Limb (tissue), 2 donors: Measurements from ENCODE around the gene GLRX5.

Experiments
- DNase-seq, 2 donors: peaks; one replicate each; pipeline ENCODE4 v3.0.0-alpha.2; 2016; ENCODE audit errors: extremely low spot score in 2 of 2

The GLRX5 gene

DNA sequence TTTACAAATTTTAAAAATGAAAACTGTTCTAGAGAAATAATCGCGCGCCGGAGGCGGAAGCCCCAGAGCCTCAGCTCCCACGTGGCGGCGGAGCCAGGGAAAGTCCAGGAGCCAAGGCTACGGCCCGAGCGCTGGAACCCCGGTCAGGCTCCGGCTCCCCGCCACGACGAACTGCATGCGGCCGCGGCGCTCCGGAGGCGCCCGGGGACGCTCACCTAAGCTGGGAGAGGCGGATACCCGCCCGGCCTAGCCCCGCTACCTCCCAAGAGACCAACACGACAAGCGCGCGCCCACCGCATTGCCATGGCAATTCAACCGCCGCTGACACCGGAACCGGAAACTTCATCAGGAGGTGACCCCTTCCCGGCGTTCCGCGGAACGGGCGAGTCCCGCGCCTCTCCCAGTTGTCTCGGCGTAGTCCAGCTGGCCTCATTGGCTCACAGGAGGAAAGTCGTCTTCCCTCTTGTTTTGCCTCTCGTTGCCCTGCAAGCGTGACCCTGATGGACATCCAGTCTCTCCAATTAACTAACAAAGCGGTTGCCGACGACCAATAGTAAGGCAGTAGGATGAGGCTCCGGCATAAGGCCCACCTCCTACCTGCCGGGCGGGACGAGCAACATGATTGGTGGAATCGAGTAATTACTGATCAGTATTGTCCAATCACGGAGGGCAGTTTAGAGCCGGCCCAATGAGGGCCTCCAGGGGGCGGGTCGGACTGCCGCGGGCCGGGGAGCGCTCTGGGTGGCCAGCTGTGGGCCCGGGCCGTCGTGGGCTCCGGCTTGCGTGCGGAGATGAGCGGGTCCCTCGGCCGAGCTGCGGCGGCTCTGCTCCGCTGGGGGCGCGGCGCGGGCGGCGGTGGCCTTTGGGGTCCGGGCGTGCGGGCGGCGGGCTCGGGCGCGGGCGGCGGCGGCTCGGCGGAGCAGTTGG, at the start of gene GLRX5:
Gene GLRX5 (plus strand): TSS at position 752 of the 927 bp plus-strand sequence. CDS start 40 bp downstream, at position 792.
- DNase-seq: peak; percentile 98 to 100

DNA sequence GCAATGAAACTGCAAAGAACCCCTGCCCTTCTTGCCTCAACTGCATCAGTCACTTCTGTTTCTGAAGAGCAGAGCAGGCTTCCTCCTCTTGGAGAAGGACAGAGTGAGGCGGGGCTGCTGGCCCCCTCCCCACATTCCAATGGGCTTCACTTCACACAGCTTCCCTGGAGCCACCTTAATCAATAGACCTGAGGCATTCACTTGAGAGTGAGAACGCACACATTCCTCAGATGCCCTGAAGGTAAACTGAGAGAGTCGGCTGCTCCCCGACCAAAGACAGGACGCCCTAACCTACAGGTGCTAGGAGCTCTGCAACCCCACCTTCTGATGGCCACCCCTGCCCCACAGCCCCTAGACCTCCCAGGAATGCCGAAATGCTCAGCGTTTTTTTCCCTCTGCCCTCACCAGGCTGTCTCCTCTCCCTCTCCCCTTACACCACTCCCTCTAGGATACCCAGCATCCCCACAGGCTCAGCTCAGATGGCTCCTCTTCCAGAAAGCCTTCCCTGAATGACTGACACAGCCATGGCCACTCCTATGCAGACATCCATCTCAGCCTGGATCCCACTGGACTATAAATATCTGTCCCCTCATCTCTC, 49.5 kb upstream of the GLRX5 start:
- DNase-seq: no peak

DNA sequence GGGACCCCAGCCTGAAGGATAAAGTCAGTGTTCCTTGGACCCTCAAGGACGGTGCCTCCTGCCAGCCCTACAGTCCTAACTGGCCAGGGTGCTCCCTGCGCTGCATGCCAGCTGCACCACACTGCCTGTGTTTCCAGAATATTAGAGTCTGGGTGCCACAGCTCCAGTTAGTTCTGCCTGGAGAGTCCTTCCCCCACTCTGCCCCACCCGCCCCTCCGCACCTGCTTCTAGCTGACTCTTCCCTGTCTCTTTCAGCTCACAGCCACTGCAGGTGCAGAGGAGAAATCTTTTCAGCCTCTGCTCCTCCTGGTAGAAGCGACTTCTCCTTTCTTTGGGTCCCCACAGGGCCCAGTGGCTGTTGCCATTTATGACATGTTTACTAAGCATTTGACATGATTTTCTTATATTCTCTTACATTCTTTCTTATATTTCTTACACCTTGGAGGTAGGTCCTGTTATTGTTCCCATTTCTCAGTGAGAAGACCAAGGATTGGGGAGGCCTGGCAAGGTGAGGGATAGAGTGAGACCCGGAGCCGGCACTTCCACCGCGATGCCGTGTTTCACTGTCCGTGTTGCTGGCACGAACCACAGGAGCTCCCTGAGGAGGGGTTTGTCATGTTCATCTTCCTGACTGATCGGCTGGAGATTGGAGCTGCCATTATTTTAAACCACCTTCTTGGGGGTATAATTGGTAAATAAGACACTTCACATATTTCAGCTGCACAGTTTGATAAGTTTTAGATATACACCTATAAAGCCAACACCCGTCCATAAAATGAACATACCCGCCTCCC, 47.8 kb upstream of the GLRX5 start:
- DNase-seq: no peak

DNA sequence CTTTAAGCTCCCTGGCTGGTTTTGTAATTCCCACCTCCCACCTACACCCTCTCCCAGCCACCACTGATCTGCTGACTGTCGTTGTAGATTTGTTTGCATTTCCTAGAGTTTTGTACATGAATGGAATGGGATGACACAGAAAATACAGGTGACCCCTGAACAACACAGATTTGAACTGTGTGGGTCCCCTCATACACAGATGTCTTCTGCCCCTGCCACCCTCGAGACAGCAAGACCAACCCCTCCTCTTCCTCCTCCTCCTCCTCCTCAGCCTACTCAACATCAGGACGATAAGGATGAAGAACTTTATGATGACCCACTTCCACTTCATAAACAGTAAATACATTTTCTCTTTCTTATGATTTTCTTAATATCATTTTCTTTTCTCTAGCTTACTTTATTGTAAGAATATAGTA, 47.2 kb upstream of the GLRX5 start:
- no peak for DNase-seq

DNA sequence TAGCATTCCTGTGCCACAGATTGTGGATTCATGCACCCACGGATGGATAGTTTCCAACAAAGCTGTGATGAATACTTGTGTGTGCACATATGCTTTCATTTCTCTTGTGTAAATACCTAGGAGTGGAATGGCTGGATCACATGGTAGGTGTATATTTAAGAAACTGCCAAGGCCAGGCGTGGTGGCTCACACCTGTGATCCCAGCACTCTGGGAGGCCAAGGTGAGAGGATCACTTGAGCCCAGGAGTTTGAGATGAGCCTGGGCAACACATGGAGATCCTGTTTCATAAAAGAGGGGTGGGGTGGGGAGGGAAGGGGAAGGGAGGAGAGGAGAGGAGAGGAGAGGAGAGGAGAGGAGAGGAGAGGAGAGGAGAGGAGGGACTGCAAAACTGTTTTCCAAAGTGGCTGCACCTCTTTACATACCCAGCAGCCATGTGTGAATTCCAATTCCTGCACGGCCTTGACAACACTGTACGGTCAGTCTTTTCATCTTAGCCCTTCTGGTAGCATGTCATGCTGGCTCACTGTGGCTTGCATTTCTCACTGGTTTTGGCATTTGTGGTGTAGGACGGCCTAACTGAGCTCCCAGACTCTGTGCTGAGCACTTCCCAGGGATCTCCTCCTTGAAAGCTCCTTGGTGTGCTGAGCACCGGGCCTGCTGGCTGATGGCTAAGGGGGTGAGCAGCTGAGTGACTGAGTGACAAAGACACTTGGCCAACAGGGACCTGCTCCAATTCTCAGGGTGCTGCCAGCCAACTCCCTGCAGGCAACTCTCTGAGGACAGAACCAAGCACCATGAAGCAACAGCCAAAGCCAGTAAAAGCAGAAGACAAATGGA, 46.3 kb upstream of the GLRX5 start:
- DNase-seq: no peak

DNA sequence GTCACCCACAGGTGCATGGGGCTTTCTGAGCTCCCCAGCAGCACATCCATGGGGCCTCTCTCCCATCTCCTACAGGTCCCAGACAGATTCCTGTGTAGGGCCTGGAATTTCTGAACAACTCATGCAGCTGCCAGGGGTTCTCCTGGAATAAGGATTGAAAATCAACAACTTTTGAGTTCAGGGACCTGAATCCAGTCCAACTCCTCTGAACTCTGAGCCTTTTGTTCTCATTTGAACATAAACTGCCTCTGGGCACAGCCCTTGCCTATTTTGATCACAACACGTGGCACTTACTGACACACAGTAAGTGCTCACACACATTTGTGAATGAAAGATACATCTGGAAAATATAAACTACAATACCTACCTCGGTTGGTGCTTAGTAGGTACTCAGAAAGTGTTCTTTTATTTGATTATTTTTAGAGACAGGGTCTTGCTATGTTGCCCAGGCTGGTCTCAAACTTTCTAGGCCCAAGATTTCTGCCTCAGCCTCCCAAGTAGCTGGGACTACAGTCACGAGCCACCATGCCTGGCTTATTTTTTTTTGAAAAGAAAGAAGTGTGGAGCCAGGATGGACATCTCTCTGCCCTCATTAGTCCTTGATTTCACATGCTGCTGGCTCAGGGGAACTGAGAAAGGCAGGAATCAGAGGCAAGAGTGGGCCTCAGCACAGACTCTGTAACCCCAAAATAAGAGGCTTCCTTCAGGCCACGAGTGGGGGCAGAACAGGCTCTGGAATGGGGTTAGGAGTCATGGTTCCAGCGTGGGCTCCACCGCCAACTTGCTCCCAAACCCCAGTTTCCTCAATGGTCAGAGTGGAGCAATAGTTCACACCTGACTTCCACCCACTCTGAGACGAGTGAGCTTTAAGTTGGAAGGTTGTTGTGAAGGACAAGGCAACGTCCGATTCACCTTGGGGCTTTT, 45.4 kb upstream of the GLRX5 start:
- DNase-seq: no peak

DNA sequence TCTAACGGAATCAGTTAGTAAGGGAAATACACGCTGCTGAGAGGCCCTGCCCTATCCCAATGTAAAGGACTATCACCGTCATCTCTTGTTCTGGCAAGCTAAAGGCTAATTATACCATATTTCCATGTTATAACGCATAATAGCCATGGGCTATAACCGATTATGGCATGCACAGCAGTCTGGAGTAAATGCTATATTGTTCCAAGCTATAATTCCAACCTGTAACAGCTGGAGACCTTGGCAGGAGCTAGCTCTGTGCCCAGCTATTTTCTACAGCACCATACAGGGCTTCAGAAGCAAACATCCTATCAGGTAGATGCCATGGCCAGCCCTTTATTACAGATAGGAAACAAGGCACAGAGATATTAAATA, 44.7 kb upstream of the GLRX5 start:
- DNase-seq: no peak

DNA sequence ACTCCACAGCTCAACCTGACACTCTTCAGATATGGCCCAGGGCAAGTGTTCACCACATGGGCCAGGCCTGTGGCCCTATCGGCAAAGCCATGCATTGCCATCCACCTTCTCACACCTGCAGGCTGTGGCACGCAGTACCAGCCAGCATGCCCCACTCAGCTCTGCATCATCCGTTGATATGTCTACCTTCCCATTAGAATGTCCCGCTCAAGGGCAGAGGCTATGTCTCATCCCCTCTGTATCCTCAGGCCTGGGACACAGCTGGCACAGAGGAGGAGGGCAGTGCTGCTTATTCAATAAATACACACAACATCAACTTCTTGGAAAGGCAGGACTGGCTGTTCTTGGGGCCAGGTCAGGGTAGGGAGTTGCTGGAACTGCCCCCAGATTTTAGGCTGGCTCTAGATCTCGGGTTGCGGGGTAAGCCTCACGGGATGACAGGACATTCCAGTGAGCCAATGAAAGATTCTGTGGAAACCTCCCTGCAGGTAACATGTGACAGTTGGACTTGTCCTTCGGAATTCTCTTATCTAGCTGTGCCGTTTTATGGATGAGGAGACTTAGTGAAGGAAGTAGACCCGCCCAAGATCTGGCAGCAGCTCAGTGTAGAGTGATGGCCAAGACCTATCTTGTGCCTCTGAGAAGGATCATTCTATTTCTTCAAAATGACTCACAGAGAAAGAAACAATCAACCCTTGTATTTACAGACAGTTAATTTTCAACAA, 44.0 kb upstream of the GLRX5 start:
- DNase-seq: no peak

DNA sequence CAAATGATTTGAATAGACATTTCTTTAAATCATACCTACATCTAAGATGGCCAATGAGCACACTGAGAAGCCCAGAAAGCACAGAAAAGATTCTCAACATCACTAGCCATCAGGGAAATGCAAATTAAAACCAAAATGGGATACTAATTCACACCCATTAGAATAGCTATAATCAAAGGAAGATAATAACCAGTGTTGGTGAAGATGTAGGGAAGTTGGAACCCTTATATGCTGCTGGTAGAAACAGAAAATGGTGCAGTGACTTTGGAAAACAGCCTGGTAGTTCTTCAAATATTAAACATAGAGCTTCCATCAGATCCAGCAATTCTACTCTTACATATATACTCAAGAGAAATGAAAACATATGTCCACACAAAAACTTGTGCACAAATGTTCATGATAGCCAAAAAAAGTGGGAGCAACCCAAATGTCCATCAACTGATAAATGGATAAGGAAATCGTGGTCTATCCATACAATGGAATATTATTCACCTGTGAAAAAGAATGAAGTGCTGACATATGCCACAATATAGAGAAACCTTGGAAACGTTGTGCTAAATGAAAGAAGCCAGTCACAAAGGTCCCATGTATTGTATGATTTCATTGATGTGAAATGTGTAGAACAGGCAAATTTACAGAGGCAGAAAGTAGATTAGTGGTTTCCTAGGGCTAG, 42.8 kb upstream of the GLRX5 start:
- DNase-seq: no peak

DNA sequence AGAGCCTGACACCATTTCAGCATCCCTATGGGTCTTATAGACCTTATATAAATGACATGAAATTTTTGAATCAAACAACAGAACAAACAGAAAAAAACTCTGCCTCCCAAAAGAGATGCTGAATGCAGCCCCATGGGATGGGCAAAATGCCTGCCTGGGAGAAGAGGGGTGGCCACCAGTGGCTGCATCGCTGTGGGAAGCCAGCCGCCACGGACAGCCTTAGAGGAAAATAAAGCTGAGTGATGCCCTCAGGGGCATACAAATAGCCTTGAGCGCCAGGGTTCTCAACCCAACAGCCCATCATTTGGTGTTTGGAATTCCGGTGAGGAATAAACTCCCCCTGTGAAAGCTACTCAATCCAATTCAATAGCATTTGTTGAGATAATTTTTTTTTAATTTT, 41.3 kb upstream of the GLRX5 start:
- DNase-seq: no peak

DNA sequence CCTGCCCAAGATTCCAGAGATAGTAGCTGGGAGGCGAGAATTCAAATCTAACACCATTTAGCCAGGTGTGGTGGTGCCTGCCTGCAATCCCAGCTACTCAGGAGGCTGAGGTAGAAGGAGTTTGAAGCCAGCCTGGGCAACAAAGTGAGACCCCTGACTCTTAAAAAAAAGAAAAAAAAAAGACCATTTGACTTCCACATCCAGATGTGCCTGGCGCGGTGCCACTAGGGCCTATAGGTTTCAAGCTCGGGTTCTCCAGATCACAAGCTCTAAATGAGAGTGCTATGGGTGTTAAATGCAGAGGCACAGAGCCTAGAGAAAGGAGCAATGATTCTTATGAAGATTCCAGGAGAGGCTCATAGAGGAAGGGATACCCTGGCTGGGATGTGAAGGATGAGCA, 40.9 kb upstream of the GLRX5 start:
- DNase-seq: no peak

DNA sequence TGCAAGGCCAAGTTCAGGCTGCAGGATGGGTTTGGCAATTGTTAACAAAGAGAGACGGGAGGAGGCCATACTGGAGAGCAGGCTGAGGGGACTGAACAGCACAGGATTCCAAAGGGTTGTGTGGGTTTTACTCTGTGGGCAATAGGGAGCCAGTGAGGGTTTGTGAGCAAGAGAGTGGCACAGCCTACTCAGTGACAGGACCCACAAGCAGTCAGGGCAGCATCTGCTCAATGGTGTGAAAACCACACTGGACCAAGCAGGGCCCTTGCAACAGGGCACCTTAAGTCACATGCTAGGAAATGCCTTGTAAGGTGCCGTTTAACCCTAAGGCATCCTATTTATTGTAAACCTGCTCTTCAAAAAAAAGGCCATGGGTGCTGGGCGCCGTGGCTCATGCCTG, 40.4 kb upstream of the GLRX5 start:
- no peak for DNase-seq

DNA sequence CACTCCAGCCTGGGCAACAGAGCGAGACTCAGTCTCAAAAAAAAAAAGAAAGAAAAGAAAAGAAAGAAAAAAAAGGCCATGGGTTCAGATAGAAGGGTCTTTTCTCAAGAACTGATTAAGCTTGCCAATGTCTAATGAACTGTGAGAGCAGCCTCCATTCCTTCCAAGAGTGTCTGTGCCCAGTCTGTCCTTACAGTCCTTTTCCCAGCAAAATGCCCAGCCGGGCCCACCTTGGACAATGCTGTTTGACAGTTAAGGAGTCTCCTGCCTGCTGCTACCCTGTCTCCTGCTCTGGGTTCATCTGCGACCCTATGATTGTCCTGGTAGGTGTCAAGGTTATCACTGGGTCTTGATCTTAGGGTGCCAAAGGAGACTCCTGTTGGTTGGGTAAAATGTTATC, 39.8 kb upstream of the GLRX5 start:
- no peak for DNase-seq

DNA sequence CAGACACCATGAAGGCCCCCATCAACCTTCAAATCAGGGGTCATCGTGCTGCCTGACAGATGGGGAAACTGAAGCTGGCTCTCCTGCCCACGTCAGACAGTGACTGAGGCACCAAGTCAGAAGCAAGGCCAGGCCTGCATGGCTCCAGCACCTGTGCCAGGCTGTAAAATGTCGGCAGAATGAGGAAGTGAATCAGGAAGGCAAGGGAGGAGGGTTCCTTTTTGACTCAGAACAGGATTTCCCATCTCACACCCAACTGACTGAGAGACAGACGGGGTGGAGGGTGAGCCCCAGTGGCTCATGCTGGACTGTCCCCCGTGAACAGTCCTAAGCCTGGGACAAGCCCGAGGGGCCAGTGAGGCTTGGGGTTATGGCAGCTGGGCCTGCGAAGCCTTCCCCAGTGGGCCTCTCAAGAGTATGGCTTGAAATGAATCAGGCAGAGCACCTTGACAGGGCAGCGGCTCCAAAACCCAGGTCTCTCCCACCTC, 39.3 kb upstream of the GLRX5 start:
- DNase-seq: no peak

DNA sequence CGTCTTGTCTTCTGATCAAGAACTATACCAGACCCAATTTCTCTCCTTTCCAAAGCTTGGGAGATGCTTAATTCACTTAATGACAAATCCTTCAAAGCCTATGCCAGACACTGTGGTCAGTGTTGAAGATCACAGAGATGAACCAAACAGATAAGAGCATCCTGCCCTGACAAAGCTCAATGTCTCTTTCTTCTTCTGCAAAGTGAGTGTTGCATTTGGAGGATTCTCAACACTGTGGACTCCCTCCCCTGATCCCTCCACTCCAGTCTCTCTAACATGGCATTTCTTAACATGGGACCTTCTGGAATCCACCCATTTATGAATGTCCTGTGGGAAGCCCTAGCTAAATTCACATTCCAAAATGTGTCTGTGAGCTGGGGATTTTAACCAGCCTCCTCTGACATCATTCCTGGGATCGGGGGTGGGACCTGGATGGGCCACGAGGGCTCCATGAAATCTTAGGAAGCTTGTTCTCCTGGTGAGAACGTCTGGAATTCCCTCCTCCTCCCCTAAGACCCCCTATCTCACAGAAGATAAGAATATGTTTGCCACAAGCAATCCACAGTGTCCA, 38.7 kb upstream of the GLRX5 start:
- DNase-seq: no peak

DNA sequence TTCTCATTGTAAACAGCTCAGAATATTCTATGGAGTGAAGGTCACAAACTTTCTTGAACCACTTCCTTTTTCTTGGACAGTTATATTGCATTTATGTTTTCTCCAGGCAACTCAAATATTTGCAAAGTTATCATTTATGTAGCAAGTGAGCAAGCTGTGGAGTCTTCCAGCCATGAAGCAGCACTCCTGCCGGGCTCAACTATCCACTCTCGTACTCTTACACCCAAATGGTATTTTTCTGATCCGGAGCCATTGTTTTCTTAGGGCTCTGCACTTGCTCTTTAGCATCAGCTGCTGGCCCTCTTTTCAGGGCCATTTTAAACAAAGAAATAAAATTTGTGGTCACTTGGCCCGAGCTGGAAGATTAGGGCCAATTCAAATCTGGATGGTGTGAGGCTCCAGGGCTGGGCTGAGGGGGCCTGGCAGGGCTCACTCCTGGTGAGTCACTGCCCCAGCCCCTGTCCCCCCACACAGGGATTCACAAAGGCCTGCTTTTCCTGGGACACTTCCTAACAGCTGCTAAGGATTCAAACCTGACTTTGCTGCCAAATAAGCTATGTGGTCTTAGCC, 38.1 kb upstream of the GLRX5 start:
- DNase-seq: peak in 1 of 2 donors; percentile 64

DNA sequence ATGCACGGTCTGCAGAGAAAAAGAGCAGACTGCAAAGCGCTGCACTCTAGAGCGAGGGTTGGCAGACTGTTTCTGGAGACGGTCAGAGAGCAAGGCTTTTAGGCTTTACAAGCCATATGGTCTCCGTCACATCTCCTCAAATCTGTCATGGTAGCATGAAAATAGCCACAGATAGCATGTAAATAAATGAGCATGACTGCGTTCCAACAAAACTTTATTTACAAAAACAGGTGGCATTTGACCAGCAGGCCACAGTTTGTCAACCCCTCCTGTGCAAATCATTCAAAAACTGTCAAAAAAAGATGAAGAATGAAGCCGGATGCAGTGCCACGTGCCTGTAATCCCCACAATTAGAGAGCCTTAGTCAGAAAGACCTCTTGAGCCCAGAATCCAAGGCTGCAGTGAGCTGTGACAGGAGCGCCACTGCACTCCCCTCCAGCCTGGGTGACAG, 37.3 kb upstream of the GLRX5 start:
- no peak for DNase-seq
